Measurements from ENCODE around the gene RHBDD1. TPM values are rescaled to one million over a fixed set of nuclear protein-coding genes. Genes with fewer than 3 reads are reported as not detected.

RHBDD1 gene
- total and polyA plus RNA-seq, 9 donors: 11.5 to 95.8 (median 49.5) TPM

DNA sequence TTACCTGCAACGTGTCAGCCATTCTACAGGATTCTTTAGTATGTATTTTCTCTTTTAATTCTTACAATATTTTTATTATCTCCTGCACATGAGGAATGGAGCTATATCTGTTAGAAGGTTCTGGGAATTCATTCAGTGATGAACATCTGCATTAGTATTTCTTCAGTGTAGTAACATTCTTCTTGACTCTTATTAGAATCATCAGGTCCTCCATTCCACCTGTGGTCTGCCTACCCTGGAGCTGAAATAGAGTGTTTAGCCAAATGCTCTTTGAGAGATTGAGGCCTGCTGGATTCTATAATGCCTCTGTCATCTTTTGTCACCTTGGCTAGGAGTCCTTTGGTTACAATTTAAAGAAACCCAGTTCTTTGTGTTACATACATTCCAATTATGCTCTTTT is 54.4 kb downstream of the RHBDD1 start:
- H3K27me3 ChIP-seq: no peaks in the 10 kb centered on the region
- no peak for DNase-seq
- WGBS, 3 donors: 16 to 52% (median 21%) methylated on average over 1 of the region's 1 CpG
- no peak overlapping the region for H3K27ac ChIP-seq
- TF ChIP-seq, protein P1, sequence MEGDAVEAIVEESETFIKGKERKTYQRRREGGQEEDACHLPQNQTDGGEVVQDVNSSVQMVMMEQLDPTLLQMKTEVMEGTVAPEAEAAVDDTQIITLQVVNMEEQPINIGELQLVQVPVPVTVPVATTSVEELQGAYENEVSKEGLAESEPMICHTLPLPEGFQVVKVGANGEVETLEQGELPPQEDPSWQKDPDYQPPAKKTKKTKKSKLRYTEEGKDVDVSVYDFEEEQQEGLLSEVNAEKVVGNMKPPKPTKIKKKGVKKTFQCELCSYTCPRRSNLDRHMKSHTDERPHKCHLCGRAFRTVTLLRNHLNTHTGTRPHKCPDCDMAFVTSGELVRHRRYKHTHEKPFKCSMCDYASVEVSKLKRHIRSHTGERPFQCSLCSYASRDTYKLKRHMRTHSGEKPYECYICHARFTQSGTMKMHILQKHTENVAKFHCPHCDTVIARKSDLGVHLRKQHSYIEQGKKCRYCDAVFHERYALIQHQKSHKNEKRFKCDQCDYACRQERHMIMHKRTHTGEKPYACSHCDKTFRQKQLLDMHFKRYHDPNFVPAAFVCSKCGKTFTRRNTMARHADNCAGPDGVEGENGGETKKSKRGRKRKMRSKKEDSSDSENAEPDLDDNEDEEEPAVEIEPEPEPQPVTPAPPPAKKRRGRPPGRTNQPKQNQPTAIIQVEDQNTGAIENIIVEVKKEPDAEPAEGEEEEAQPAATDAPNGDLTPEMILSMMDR (IDR thresholded peaks at IDR 0.05): no peak
- no peak for TF ChIP-seq EP300 (IDR thresholded peaks at IDR 0.05)
- no peak for TF ChIP-seq POLR2A (IDR thresholded peaks at IDR 0.05)
- no peak overlapping the region for H3K4me3 ChIP-seq
- peaks cover 6% of the 10 kb centered on the region for H3K4me1 ChIP-seq (ENCODE audit: insufficient read depth)
- H3K36me3 ChIP-seq: no peaks in the 10 kb centered on the region
- H3K9me3 ChIP-seq: no peaks in the 10 kb centered on the region
- intact Hi-C loops (cut with DNase I): no loop called here

DNA sequence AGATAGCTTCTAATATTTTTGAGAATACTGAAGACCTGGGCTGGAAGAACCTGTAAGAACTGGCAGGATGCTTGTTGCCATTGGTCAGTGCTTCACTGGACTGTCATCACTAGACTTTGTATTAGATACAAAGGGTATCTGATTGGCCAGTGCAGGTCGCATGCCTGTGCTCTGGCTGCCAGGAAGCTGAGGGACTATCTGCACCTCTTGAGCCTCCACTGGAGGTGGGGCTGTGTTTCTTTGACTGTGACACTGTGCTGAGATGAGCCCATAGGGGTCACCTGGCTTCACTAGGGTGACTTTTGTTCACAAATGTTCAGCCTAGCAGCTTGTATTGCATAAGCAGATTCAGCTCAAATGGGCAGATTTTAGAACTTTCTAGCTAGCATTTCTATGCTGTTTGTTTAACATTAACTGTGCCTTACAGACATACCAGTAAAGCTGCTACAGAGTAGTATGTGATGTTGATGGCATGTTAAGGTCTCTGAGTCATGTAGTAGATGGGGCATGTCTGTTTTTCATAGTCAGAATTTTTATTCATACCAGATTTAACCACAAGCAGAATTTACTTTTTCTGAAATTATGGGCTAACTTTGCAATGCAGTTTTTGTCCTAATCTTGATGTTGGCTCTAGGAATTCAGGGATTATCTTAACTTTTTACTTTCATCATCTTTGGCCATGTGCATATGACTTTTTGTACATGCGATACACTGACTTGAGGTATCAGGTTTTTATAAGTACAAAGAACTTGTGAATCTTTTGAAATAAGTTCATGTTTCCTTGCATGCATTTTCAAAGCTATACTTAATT is 56.1 kb downstream of the RHBDD1 start:
- intact Hi-C loops (cut with DNase I): no loop called here
- Histone ChIP-seq H3K27ac (no peak overlapping the region), H3K36me3 (no peaks in the 10 kb centered on the region), H3K4me1 (ENCODE audit: insufficient read depth) (peaks cover 5% of the 10 kb centered on the region), H3K4me3 (no peak overlapping the region), H3K27me3 (no peaks in the 10 kb centered on the region), H3K9me3 (no peaks in the 10 kb centered on the region)
- TF ChIP-seq, protein P1 (IDR thresholded peaks at IDR 0.05): no peak
- no peak for TF ChIP-seq POLR2A (IDR thresholded peaks at IDR 0.05)
- WGBS, 3 donors: 94% methylated on average over 2 of the region's 2 CpGs
- no peak for DNase-seq

DNA sequence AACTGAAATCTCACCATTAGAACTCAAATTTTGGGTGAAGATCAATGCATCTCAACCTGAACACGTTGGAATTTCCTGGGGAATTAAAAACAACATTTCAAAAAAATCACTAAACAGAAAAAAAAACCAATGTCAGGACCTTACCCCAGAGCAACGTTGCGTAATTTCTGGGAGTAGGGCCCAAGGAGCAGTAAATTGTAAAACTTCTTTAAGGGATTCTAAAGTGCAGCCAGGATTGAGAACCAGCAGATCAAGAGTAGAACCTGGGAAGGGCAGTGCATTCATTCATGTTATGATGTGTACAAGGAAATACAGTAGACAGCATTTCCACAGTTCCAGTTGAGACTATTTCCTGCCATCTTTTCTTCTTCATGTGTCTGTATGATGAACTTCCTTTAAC is 56.9 kb downstream of the RHBDD1 start:
- Histone ChIP-seq H3K4me1 (ENCODE audit: insufficient read depth) (peaks cover 5% of the 10 kb centered on the region), H3K27ac (no peak overlapping the region), H3K27me3 (no peaks in the 10 kb centered on the region), H3K9me3 (no peaks in the 10 kb centered on the region), H3K36me3 (no peaks in the 10 kb centered on the region), H3K4me3 (no peak overlapping the region)
- TF ChIP-seq, protein P1 (IDR thresholded peaks at IDR 0.05): no peak
- no peak for TF ChIP-seq EP300 (IDR thresholded peaks at IDR 0.05)
- TF ChIP-seq POLR2A (IDR thresholded peaks at IDR 0.05): no peak
- peak in 2 of 5 donors; percentile 17 to 18 for DNase-seq
- 22 to 31% (median 23%) methylated on average over 3 of the region's 3 CpGs for WGBS, 3 donors
- intact Hi-C loops (cut with DNase I): no loop called here

DNA sequence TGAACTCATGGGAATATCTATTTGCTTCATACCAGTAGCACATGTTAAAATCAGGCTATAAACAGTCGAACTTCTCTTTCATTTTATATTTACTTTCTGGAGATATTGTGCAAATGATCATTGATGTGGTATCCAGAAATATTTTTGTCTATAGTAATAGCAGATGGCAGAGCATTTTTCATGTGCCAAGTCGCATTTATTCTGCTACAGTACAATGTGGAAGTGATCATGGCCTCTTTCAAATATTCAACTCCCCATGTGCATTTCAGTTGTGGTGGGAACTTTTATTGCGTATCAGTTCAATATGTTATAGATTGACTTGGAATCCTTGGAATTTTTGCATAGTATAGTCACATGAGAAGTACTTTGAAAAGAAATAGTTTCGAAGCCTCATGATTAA is 57.4 kb downstream of the RHBDD1 start:
- H3K27me3 ChIP-seq: no peaks in the 10 kb centered on the region
- intact Hi-C loops (cut with DNase I): no loop called here
- H3K27ac ChIP-seq: no peak overlapping the region
- DNase-seq: no peak
- H3K36me3 ChIP-seq: no peaks in the 10 kb centered on the region
- no peak overlapping the region for H3K4me3 ChIP-seq
- TF ChIP-seq, protein P1 (IDR thresholded peaks at IDR 0.05): no peak
- TF ChIP-seq EP300 (IDR thresholded peaks at IDR 0.05) (no peak), POLR2A (IDR thresholded peaks at IDR 0.05) (no peak)
- 94 to 97% (median 94%) methylated on average over 4 of the region's 4 CpGs for WGBS, 3 donors
- peaks cover 5% of the 10 kb centered on the region for H3K4me1 ChIP-seq (ENCODE audit: insufficient read depth)
- H3K9me3 ChIP-seq: no peaks in the 10 kb centered on the region
